Panc1 (cell line): ENCODE results near the gene USP19. TPM values are rescaled to one million over a fixed set of nuclear protein-coding genes. Genes with fewer than 3 reads are reported as not detected.
A peak's percentile ranks its signal among the peaks of the same experiment; 100 is the strongest.

ENCODE experiments used
- ATAC-seq: fragments of 200-7000 bp; cut with Tn5 transposase; 2 replicates; pipeline ENCODE4 v1.9.1; 2020; ENCODE audit warnings: mild to moderate bottlenecking, moderate library complexity
- BruUV-seq: library from RNA; stranded (reverse); fragments of 400-500 nt; replicated peaks from 2 replicates; lab custom pipeline; 2021; lab: Mats Ljungman, UMichigan
- CTCF ChIA-PET: fragments of 300-600 bp; sonication (Branson Sonifier 250); formaldehyde crosslinking; loops from one replicate; lab custom pipeline; 2022; ENCODE audit warnings: antibody characterized with exemption; lab: Charles Lee
- POLR2A ChIA-PET: fragments of 300-600 bp; sonication (Branson Sonifier 250); formaldehyde crosslinking; loops from one replicate; lab custom pipeline; 2022; ENCODE audit warnings: antibody characterized with exemption; lab: Charles Lee
- DNase-seq: peaks from one replicate; pipeline ENCODE4 v3.0.0-alpha.2; 2010; ENCODE audit warnings: low read depth, low spot score
- H3K27ac ChIP-seq: 2 replicates; pipeline ENCODE4 v1.5.1; 2011; ENCODE audit warnings: mild to moderate bottlenecking, low read length, inconsistent platforms
- H3K27me3 ChIP-seq: fragments of 200-500 bp; sonication (Bioruptor generic); 2 replicates; pipeline ENCODE4 v1.6.0; 2014; ENCODE audit warnings: low read length, inconsistent platforms; ENCODE audit not compliant: control insufficient read depth, insufficient read depth
- H3K36me3 ChIP-seq: fragments of 200-500 bp; sonication (Bioruptor generic); 2 replicates; pipeline ENCODE4 v1.5.1; 2014; ENCODE audit warnings: inconsistent platforms, mild to moderate bottlenecking, low read length, moderate library complexity; ENCODE audit not compliant: control insufficient read depth, insufficient read depth
- H3K4me1 ChIP-seq: 2 replicates; pipeline ENCODE4 v1.5.1; 2011; ENCODE audit warnings: inconsistent platforms, mild to moderate bottlenecking, low read length, moderate library complexity; ENCODE audit not compliant: control insufficient read depth, insufficient read depth
- H3K4me3 ChIP-seq, 2 experiments: 2 replicates each; pipeline ENCODE4 v1.5.1; 2011 to 2012; ENCODE audit warnings: low read depth in 2 of 2, low read length in 2 of 2, mild to moderate bottlenecking in 2 of 2, inconsistent platforms in 1 of 2, moderate library complexity in 1 of 2
- H3K9me3 ChIP-seq: fragments of 200-500 bp; sonication (Bioruptor generic); 2 replicates; pipeline ENCODE4 v1.5.1; 2014; ENCODE audit warnings: low read depth, mild to moderate bottlenecking, inconsistent platforms, low read length, moderate library complexity; ENCODE audit not compliant: control insufficient read depth, insufficient read depth
- CTCF ChIP-seq: fragments of 450-650 bp; IDR thresholded peaks from 2 replicates; pipeline ENCODE4 v1.5.1; 2017; ENCODE audit warnings: mild to moderate bottlenecking
- POLR2AphosphoS5 ChIP-seq: IDR thresholded peaks from 2 replicates; pipeline ENCODE4 v1.6.1; 2012; ENCODE audit warnings: mild to moderate bottlenecking, low read depth, low read length, moderate library complexity
- SIN3A ChIP-seq: IDR thresholded peaks from 2 replicates; pipeline ENCODE4 v1.6.1; 2012; ENCODE audit warnings: low read depth, mild to moderate bottlenecking, low read length, moderate library complexity, borderline replicate concordance; ENCODE audit not compliant: insufficient read depth
- TCF7L2 ChIP-seq: IDR thresholded peaks from 2 replicates; pipeline ENCODE4 v1.6.1; 2011; ENCODE audit warnings: mild to moderate bottlenecking, low read depth, low read length, inconsistent platforms
- in situ Hi-C: cut with HindIII; loops from 2 replicates; pipeline ENCODE4 v1.10.0; 2016; ENCODE audit warnings: low sequenced_read_pairs, low pct_unique_long_range_greater_than_20kb
- intact Hi-C: fragments of 100-400 bp; cut with micrococcal nuclease; formaldehyde crosslinking; loops from one replicate; pipeline ENCODE4 v1.10.0; 2022; ENCODE audit not compliant: unreplicated experiment
- total RNA-seq: library from RNA; stranded (reverse); gene quantifications from one replicate; pipeline ENCODE4 v1.2.1, GENCODE V29; 2021; ENCODE audit not compliant: unreplicated experiment

USP19 gene
- total RNA-seq, 1 experiment from 2014 or later, result 60.6 TPM

- in situ Hi-C loops (no loop called here), intact Hi-C loops (no loop called here)
- no peak for TF ChIP-seq TCF7L2
- TF ChIP-seq POLR2AphosphoS5, result no peak
- TF ChIP-seq SIN3A, result no peak
- TF ChIP-seq CTCF, result no peak
- DNase-seq, result no peak
- BruUV-seq, result no TSS peak
- Histone ChIP-seq H3K27ac (no peak overlapping the region), H3K4me3 (no peak overlapping the region), H3K4me1 (peaks cover 4% of the 10 kb centered on the region; the same call in 1 of the 2 replicates), H3K9me3 (no peaks in the 10 kb centered on the region), H3K27me3 (no peaks in the 10 kb centered on the region), H3K36me3 (no peaks in the 10 kb centered on the region)
- ChIA-PET CTCF (no interaction called here), POLR2A (no interaction called here)
- no peak for ATAC-seq
These were observed 22.2 kb downstream of the USP19 start for GRCh38 chr3:49098429-49098828.

- ChIA-PET CTCF (interaction anchor here (0.6 to 1.5 kb wide), 4 partner anchors 39 to 107 kb away, joined by 3 to 5 read pairs (median 4); partner anchors contain the start of gene LAMB2), POLR2A (interaction anchor here (0.6 to 1.5 kb wide), 4 partner anchors 38 to 87 kb away, joined by 3 read pairs; partner anchors contain the start of gene WDR6)
- no TSS peak for BruUV-seq
- in situ Hi-C loops (no loop called here), intact Hi-C loops (no loop called here)
- H3K27me3 ChIP-seq, result no peaks in the 10 kb centered on the region
- peaks cover 14% of the 10 kb centered on the region for H3K4me1 ChIP-seq
- peak; percentile 92 for ATAC-seq
- TF ChIP-seq POLR2AphosphoS5 (peak; percentile 67), CTCF (no peak; the same call in 1 of the 2 replicates), SIN3A (0 out of 2 replicates have a peak, but pooled peaks have one; percentile 70)
- DNase-seq, result peak; percentile 85
- H3K9me3 ChIP-seq, result no peaks in the 10 kb centered on the region
- H3K27ac ChIP-seq, result peak within 1 kb of the TSS; percentile 93
- peak within 1 kb of the TSS; percentile 87 to 90 for H3K4me3 ChIP-seq
- peaks cover 4% of the 10 kb centered on the region; the same call in 1 of the 2 replicates for H3K36me3 ChIP-seq
These were observed 26.5 kb downstream of the USP19 start, which contains the start of gene QRICH1 for GRCh38 chr3:49093853-49094767. Gene QRICH1 (minus strand): TSS chr3:49094071. CDS start chr3:49077017, 17,054 bp downstream.
